Adrenal gland (tissue), 12 donors: Measurements from ENCODE around the gene FUT4. TPM values are rescaled to one million over a fixed set of nuclear protein-coding genes. Genes with fewer than 3 reads are reported as not detected.

Experiments used
- DNase-seq, 7 donors: peaks; one replicate each; pipeline ENCODE4 v3.0.0-alpha.2; 2019 to 2020
- H3K27ac ChIP-seq, 5 donors: fragments of 200-600 bp; sonication (generic) in 4 of 5; 1 replicate in 3 of 5; 2 replicates in 2 of 5; pipeline versions ENCODE4 v1.5.1 to v1.8.0; 2016 to 2020; ENCODE audit warnings: mild to moderate bottlenecking in 1 of 5
- H3K27me3 ChIP-seq: fragments of 200-600 bp; 2 replicates; pipeline ENCODE4 v1.8.0; 2021
- H3K36me3 ChIP-seq, 2 donors: fragments of 200-600 bp; replicated peaks in 1 of 2; 1 replicate in 1 of 2; 2 replicates in 1 of 2; pipeline versions ENCODE4 v1.5.1 to v1.8.0; 2018 to 2022
- H3K4me1 ChIP-seq, 2 donors: fragments of 200-600 bp; replicated peaks in 1 of 2; 1 replicate in 1 of 2; 2 replicates in 1 of 2; pipeline versions ENCODE4 v1.5.1 to v1.8.0; 2018 to 2021
- H3K4me3 ChIP-seq, 4 donors: fragments of 200-600 bp; sonication (generic) in 3 of 4; one replicate each; pipeline ENCODE4 v1.5.1; 2016 to 2018
- H3K9me3 ChIP-seq, 3 donors: fragments of 200-600 bp; sonication (generic) in 1 of 3; replicated peaks in 1 of 3; 1 replicate in 2 of 3; 2 replicates in 1 of 3; pipeline versions ENCODE4 v1.5.1 to v1.8.0; 2016 to 2021
- POLR2A ChIP-seq, 2 donors: fragments of 450-650 bp; IDR thresholded peaks; one replicate each; pipeline ENCODE4 v1.6.1; 2017; ENCODE audit warnings: antibody characterized with exemption in 2 of 2, mild to moderate bottlenecking in 2 of 2, moderate library complexity in 1 of 2
- WGBS, 4 donors: extraction: QIAGEN DNeasy Blood & Tissue Kit in 2 of 4; methylation state at CpG; one replicate each; pipeline versions ENCODE4 v1.1.5 to v1.1.7; 2013 to 2017; 5-methylcytosine and 5-hydroxymethylcytosine counted together
- intact Hi-C, 2 donors: fragments of 100-400 bp; cut with DNase I; formaldehyde crosslinking; loops; one replicate each; pipeline versions ENCODE4 v1.14.1 to v1.15.0; 2022 to 2023
- polyA plus RNA-seq, 3 donors: library from polyadenylated mRNA; stranded (reverse); fragments of 200-250 nt in 2 of 3; fragments of 350-450 nt in 1 of 3; fragmentation: Illumina TruSeq in 1 of 3; extraction: RNeasy Lipid Tissue Mini Kit (QIAGEN cat#74804) in 1 of 3; gene quantifications; one replicate each; pipeline ENCODE4 v1.2.3, GENCODE V29; 2013 to 2014
- total RNA-seq, 9 donors: library from RNA; depleted of rRNA in 4 of 9; stranded (reverse); fragments of >200 nt in 4 of 9; fragments of 120-200 nt in 1 of 9; fragmentation: NEBNext Ultra II Directional in 1 of 9; extraction: Animal tissue kit (Norgen Biotek cat#: 25700) in 1 of 9; gene quantifications; one replicate each; pipeline versions ENCODE4 v1.1.0 to v1.2.4, GENCODE V29; 2013 to 2023
- TF ChIP-seq, protein P1 (sequence below), 6 experiments: fragments of 450-650 bp in 4 of 6; fragments of 200-600 bp in 2 of 6; sonication (generic) in 1 of 6; IDR thresholded peaks; 1 replicate in 5 of 6; 2 replicates in 1 of 6; pipeline versions ENCODE4 v1.5.1 to v1.8.0; 2016 to 2021; ENCODE audit warnings: antibody characterized with exemption in 6 of 6, mild to moderate bottlenecking in 2 of 6, moderate library complexity in 1 of 6
- donor health status: healthy with polysubstance abuse.
- donor health status: Bipolar disorder and iron deficiency.
- donor health status: DM: yes; HTN: yes; CAD: no.
- donor health status: DM: no; HTN: no; CAD: no.
- donor health status: DM: no; HTN: no; CAD: no.
- donor health status: DM: yes; HTN: yes; CAD: no.

Gene FUT4
- total and polyA plus RNA-seq, 12 donors = 0.61 to 5.8 (median 3.4) TPM

- intact Hi-C loops = no loop called here
- no peaks in the 10 kb centered on the region for H3K4me1 ChIP-seq
- no peaks in the 10 kb centered on the region for H3K27me3 ChIP-seq
- H3K27ac ChIP-seq = no peak overlapping the region
- DNase-seq = no peak
- WGBS, 4 donors = 92 to 100% (median 95%) methylated on average over 1 of the region's 1 CpG
- TF ChIP-seq, protein P1, sequence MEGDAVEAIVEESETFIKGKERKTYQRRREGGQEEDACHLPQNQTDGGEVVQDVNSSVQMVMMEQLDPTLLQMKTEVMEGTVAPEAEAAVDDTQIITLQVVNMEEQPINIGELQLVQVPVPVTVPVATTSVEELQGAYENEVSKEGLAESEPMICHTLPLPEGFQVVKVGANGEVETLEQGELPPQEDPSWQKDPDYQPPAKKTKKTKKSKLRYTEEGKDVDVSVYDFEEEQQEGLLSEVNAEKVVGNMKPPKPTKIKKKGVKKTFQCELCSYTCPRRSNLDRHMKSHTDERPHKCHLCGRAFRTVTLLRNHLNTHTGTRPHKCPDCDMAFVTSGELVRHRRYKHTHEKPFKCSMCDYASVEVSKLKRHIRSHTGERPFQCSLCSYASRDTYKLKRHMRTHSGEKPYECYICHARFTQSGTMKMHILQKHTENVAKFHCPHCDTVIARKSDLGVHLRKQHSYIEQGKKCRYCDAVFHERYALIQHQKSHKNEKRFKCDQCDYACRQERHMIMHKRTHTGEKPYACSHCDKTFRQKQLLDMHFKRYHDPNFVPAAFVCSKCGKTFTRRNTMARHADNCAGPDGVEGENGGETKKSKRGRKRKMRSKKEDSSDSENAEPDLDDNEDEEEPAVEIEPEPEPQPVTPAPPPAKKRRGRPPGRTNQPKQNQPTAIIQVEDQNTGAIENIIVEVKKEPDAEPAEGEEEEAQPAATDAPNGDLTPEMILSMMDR (IDR thresholded peaks at IDR 0.05) = no peak
- TF ChIP-seq POLR2A (IDR thresholded peaks at IDR 0.05) = no peak
- no peaks in the 10 kb centered on the region for H3K36me3 ChIP-seq
- no peak overlapping the region for H3K4me3 ChIP-seq
- H3K9me3 ChIP-seq = no peaks in the 10 kb centered on the region
Measured at GRCh38 chr11:94533206-94533605, 10.5 kb upstream of the FUT4 start.

DNA sequence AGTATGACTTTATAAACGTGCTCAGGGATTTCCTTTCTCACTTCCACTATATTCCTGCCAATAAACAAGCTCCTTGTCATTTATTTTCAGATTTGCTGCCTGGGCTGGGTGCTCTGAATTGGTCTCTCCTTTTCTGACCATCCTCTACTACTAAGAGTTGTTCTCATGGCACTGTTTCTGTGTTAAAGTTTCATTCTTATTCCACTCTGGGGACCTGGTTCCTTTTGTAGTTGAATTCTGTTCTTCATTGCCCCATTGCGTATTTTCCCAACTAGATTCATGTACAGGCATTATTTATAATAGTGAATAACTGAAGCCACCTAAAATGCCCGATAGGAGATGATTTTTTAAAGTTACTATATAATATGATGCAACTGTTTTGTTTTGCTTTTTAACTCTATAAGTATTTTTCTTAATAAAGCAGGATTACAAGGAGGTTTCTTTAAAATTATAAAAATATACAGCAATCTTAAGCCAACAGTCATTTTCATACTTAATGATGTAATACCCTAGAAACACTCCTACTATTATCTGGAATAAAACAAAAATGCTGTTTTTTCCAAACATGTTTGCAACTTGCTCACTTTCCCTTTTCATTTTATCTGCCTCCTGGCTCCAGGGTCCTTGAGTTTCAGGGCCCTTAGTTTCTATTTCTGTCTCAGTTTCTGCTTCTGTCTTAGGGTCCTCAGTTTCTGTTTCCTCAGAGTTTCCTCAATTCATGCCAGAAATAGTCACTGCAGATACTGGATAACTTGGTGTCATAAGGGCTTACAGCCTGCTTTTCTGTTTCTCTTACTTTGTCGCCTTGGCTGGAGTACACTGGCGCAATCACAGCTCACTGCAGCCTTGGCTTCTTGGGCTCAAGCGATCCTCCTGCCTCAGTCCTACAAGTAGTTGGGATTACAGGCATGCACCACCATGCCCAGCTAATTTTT lies 9.8 kb upstream of the FUT4 start:
- peak in 1 of 7 donors; percentile 9 for DNase-seq
- TF ChIP-seq, protein P1 (IDR thresholded peaks at IDR 0.05) = no peak
- no peak for TF ChIP-seq POLR2A (IDR thresholded peaks at IDR 0.05)
- WGBS, 4 donors = 47 to 53% (median 51%) methylated on average over 6 of the region's 6 CpGs
- intact Hi-C loops = no loop called here
- Histone ChIP-seq H3K9me3 (no peaks in the 10 kb centered on the region), H3K27me3 (no peaks in the 10 kb centered on the region), H3K4me3 (no peak overlapping the region), H3K4me1 (no peaks in the 10 kb centered on the region), H3K27ac (no peak overlapping the region), H3K36me3 (no peaks in the 10 kb centered on the region)

GRCh38 chr11:94536386-94536785 lies 7.3 kb upstream of the FUT4 start:
- Histone ChIP-seq H3K27ac (no peak overlapping the region), H3K4me1 (no peaks in the 10 kb centered on the region), H3K4me3 (no peak overlapping the region), H3K36me3 (no peaks in the 10 kb centered on the region), H3K27me3 (no peaks in the 10 kb centered on the region), H3K9me3 (no peaks in the 10 kb centered on the region)
- intact Hi-C loops = no loop called here
- no peak for DNase-seq
- no peak for TF ChIP-seq POLR2A (IDR thresholded peaks at IDR 0.05)
- TF ChIP-seq, protein P1 (IDR thresholded peaks at IDR 0.05) = no peak

GRCh38 chr11:94537031-94537600 lies 6.6 kb upstream of the FUT4 start:
- WGBS, 4 donors = 47 to 55% (median 53%) methylated on average over 3 of the region's 3 CpGs
- no peak overlapping the region for H3K27ac ChIP-seq
- no peak overlapping the region for H3K4me3 ChIP-seq
- TF ChIP-seq, protein P1 (IDR thresholded peaks at IDR 0.05) = no peak
- TF ChIP-seq POLR2A (IDR thresholded peaks at IDR 0.05) = no peak
- no peaks in the 10 kb centered on the region for H3K4me1 ChIP-seq
- H3K36me3 ChIP-seq = no peaks in the 10 kb centered on the region
- H3K27me3 ChIP-seq = no peaks in the 10 kb centered on the region
- no peaks in the 10 kb centered on the region for H3K9me3 ChIP-seq
- DNase-seq = no peak
- intact Hi-C loops = no loop called here
